Mucosa of descending colon (tissue), 3 donors: ENCODE measurements around the gene TMEM134. TPM values are rescaled to one million over a fixed set of nuclear protein-coding genes. Genes with fewer than 3 reads are reported as not detected.
"Not testable (repeated sequence)": the region's sequence is repeated elsewhere in the genome, so short reads cannot be mapped to it uniquely, and the experiment has no call there.

Experiments used
- ATAC-seq: fragments of 200-7000 bp; cut with Tn5 transposase; one replicate; pipeline ENCODE4 v1.9.1; 2020; ENCODE audit warnings: mild to moderate bottlenecking, moderate library complexity
- DNase-seq, 3 donors: peaks; one replicate each; pipeline ENCODE4 v3.0.0-alpha.2; 2020
- H3K36me3 ChIP-seq: fragments of 200-600 bp; one replicate; pipeline ENCODE4 v1.8.0; 2021; ENCODE audit warnings: low read depth, mild to moderate bottlenecking
- H3K4me1 ChIP-seq: fragments of 200-600 bp; one replicate; pipeline ENCODE4 v1.8.0; 2021; ENCODE audit warnings: low read depth, mild to moderate bottlenecking
- H3K4me3 ChIP-seq: fragments of 200-600 bp; one replicate; pipeline ENCODE4 v1.8.0; 2021; ENCODE audit warnings: mild to moderate bottlenecking
- H3K9me3 ChIP-seq: fragments of 200-600 bp; one replicate; pipeline ENCODE4 v1.8.0; 2021; ENCODE audit warnings: mild to moderate bottlenecking
- CTCF ChIP-seq: fragments of 200-600 bp; IDR thresholded peaks from one replicate; pipeline ENCODE4 v1.8.0; 2022; ENCODE audit warnings: antibody characterized with exemption, mild to moderate bottlenecking
- intact Hi-C, 2 donors: fragments of 100-400 bp; cut with DNase I in 1 of 2; cut with micrococcal nuclease in 1 of 2; formaldehyde crosslinking; loops; one replicate each; pipeline versions ENCODE4 v1.11.0 to v1.11.1; 2022; cut with DNase I, micrococcal nuclease
- total RNA-seq, 3 donors: library from RNA; stranded (reverse); fragmentation: NEBNext Ultra II Directional in 2 of 3; extraction: Animal tissue kit (Norgen Biotek cat#: 25700) in 2 of 3; gene quantifications; one replicate each; pipeline versions ENCODE4 v1.2.1 to v1.2.4, GENCODE V29; 2021 to 2023
- donor health status: DM: no; HTN: no; CAD: no; lungs with moderate emphysema.
- donor health status: DM: no; HTN: no; CAD: no.
- donor health status: DM: no; HTN: yes; CAD: no.

The TMEM134 gene
- total RNA-seq, 3 donors from 2014 or later = 44.7 to 82.2 (median 60.9) TPM

GRCh38 chr11:67489885-67490726 is 21.1 kb upstream of the TMEM134 start:
- TF ChIP-seq CTCF = no peak
- ATAC-seq (peak; percentile 1), DNase-seq (peak in 1 of 3 donors; percentile 53)
- peaks cover 13% of the 10 kb centered on the region for H3K4me1 ChIP-seq
- no peak overlapping the region for H3K4me3 ChIP-seq
- H3K9me3 ChIP-seq = no peaks in the 10 kb centered on the region
- intact Hi-C loops = no loop called here
- peaks cover 3% of the 10 kb centered on the region for H3K36me3 ChIP-seq

GRCh38 chr11:67489203-67489884 is 20.3 kb upstream of the TMEM134 start:
- ATAC-seq (peak; percentile 66), DNase-seq (peak; percentile 54 to 58 (median 57))
- H3K9me3 ChIP-seq = no peaks in the 10 kb centered on the region
- intact Hi-C loops = no loop called here
- no peaks in the 10 kb centered on the region for H3K36me3 ChIP-seq
- H3K4me1 ChIP-seq = peaks cover 16% of the 10 kb centered on the region
- no peak for TF ChIP-seq CTCF
- H3K4me3 ChIP-seq = no peak overlapping the region

- Histone ChIP-seq H3K9me3 (no peaks in the 10 kb centered on the region), H3K4me3 (no peak overlapping the region), H3K36me3 (no peaks in the 10 kb centered on the region), H3K4me1 (peaks cover 29% of the 10 kb centered on the region)
- intact Hi-C loops = no loop called here
- TF ChIP-seq CTCF = no peak
- peak in 2 of 3 donors; percentile 47 to 60 for DNase-seq
- ATAC-seq = no peak
These were observed 17.6 kb upstream of the TMEM134 start for GRCh38 chr11:67486481-67487195.

- peak in 2 of 3 donors; percentile 63 to 78 for DNase-seq
- H3K36me3 ChIP-seq, intact Hi-C loops, H3K9me3 ChIP-seq, H3K4me3 ChIP-seq, ATAC-seq: not testable (repeated sequence)
- H3K4me1 ChIP-seq = peaks cover 29% of the 10 kb centered on the region
These were observed 16.9 kb upstream of the TMEM134 start for GRCh38 chr11:67485873-67486361.

GRCh38 chr11:67484847-67485311 is 15.8 kb upstream of the TMEM134 start:
- DNase-seq = peak in 2 of 3 donors; percentile 55 to 82
- no peak for ATAC-seq
- Histone ChIP-seq H3K4me1 (peaks cover 29% of the 10 kb centered on the region), H3K36me3 (no peaks in the 10 kb centered on the region), H3K4me3 (no peak overlapping the region), H3K9me3 (no peaks in the 10 kb centered on the region)
- intact Hi-C loops = no loop called here
- no peak for TF ChIP-seq CTCF
